Right lobe of liver (tissue), 4 donors: ENCODE results near the gene SPPL3.

Source experiments
- CTCF ChIP-seq, 4 donors: fragments of 200-600 bp in 3 of 4; fragments of 450-650 bp in 1 of 4; IDR thresholded peaks; one replicate each; pipeline versions ENCODE4 v1.5.1 to v1.8.0; 2016 to 2022; ENCODE audit warnings: antibody characterized with exemption in 4 of 4, mild to moderate bottlenecking in 2 of 4
- POLR2A ChIP-seq: fragments of 450-650 bp; IDR thresholded peaks from one replicate; pipeline ENCODE4 v1.6.1; 2017; ENCODE audit warnings: antibody characterized with exemption, mild to moderate bottlenecking
- donor health status: DM: no; HTN: no; CAD: no.
- donor health status: DM: no; HTN: no; CAD: no.
- donor health status: DM: no; HTN: yes; CAD: no.

GRCh38 chr12:120739821-120740613, 164.1 kb downstream of the SPPL3 start:
- TF ChIP-seq CTCF (IDR thresholded peaks at IDR 0.05) (no peak), POLR2A (no peak)
